Body of pancreas (tissue), 4 donors: ENCODE measurements around the gene CHRNB4. TPM values are rescaled to one million over a fixed set of nuclear protein-coding genes. Genes with fewer than 3 reads are reported as not detected.
"Not testable (repeated sequence)": the region's sequence is repeated elsewhere in the genome, so short reads cannot be mapped to it uniquely, and the experiment has no call there.

Experiments used
- ATAC-seq: fragments of 150-250 bp; one replicate; pipeline ENCODE4 v1.9.1; 2016
- DNase-seq, 4 donors: peaks; one replicate each; pipeline ENCODE4 v3.0.0-alpha.2; 2019
- H3K27ac ChIP-seq, 4 donors: fragments of 200-600 bp; sonication (generic); 1 replicate in 3 of 4; 2 replicates in 1 of 4; pipeline versions ENCODE4 v1.5.1 to v1.6.1; 2016 to 2019; ENCODE audit warnings: mild to moderate bottlenecking in 1 of 4, mixed read lengths in 1 of 4, moderate library complexity in 1 of 4
- H3K27me3 ChIP-seq, 2 donors: fragments of 200-600 bp; sonication (generic); one replicate each; pipeline ENCODE4 v1.6.0; 2016; ENCODE audit warnings: mild to moderate bottlenecking in 1 of 2
- H3K36me3 ChIP-seq, 2 donors: fragments of 200-600 bp; sonication (generic); replicated peaks in 1 of 2; 2 replicates each; pipeline ENCODE4 v1.5.1; 2016; ENCODE audit warnings: low read depth in 2 of 2; ENCODE audit not compliant: insufficient read depth in 1 of 2
- H3K4me1 ChIP-seq: fragments of 200-600 bp; sonication (generic); one replicate; pipeline ENCODE4 v1.6.0; 2016
- H3K4me3 ChIP-seq, 2 donors: fragments of 200-600 bp; sonication (generic); 1 replicate in 1 of 2; 2 replicates in 1 of 2; pipeline ENCODE4 v1.5.1; 2016 to 2019
- H3K9me3 ChIP-seq, 3 donors: fragments of 200-600 bp; sonication (generic); 1 replicate in 2 of 3; 2 replicates in 1 of 3; pipeline ENCODE4 v1.5.1; 2016
- CTCF ChIP-seq, 7 experiments: fragments of 450-650 bp in 4 of 7; fragments of 200-600 bp in 3 of 7; sonication (generic) in 3 of 7; IDR thresholded peaks; one replicate each; pipeline ENCODE4 v1.5.1; 2016 to 2019; ENCODE audit warnings: antibody characterized with exemption in 7 of 7
- POLR2A ChIP-seq, 3 donors: fragments of 450-650 bp; IDR thresholded peaks; one replicate each; pipeline ENCODE4 v1.6.1; 2016; ENCODE audit warnings: antibody characterized with exemption in 3 of 3, mild to moderate bottlenecking in 2 of 3
- WGBS, 2 donors: methylation state at CpG; one replicate each; pipeline ENCODE4 v1.1.5; 2017; 5-methylcytosine and 5-hydroxymethylcytosine counted together
- intact Hi-C: fragments of 100-400 bp; cut with DNase I; formaldehyde crosslinking; loops from one replicate; pipeline ENCODE4 v1.15.1; 2023
- total RNA-seq, 2 donors: library from RNA; depleted of rRNA; stranded (reverse); fragments of >200 nt; gene quantifications; one replicate each; pipeline ENCODE4 v1.1.0, GENCODE V29; 2016

Gene CHRNB4
- total RNA-seq, 2 donors from 2014 or later, result not detected

GRCh38 chr15:78615151-78615589, 25.8 kb downstream of the CHRNB4 start:
- DNase-seq, result no peak
- Histone ChIP-seq H3K9me3 (no peaks in the 10 kb centered on the region), H3K4me1 (peaks cover 4% of the 10 kb centered on the region), H3K27me3 (peaks cover 0 to 4% of the 10 kb centered on the region in 2 donors), H3K4me3 (no peak overlapping the region), H3K27ac (no peak overlapping the region), H3K36me3 (no peaks in the 10 kb centered on the region)
- ATAC-seq, result no peak
- WGBS, 2 donors, result 36 to 61% methylated on average over 1 to 3 of the region's 3 CpGs
- TF ChIP-seq POLR2A (IDR thresholded peaks at IDR 0.05) (no peak), CTCF (IDR thresholded peaks at IDR 0.05) (no peak)
- intact Hi-C loops, result loop anchor here (5.0 kb wide), 1 partner anchor 142 kb away; no protein-coding TSS in a partner anchor

- H3K4me1 ChIP-seq, result no peaks in the 10 kb centered on the region
- 66 to 69% methylated on average over 3 of the region's 3 CpGs for WGBS, 2 donors
- intact Hi-C loops, result no loop called here
- H3K9me3 ChIP-seq, result no peaks in the 10 kb centered on the region
- no peaks in the 10 kb centered on the region for H3K27me3 ChIP-seq
- TF ChIP-seq POLR2A (IDR thresholded peaks at IDR 0.05), result no peak
- no peak for TF ChIP-seq CTCF (IDR thresholded peaks at IDR 0.05)
- H3K4me3 ChIP-seq, result no peak overlapping the region
- ATAC-seq, result no peak
- H3K36me3 ChIP-seq, result no peaks in the 10 kb centered on the region
- H3K27ac ChIP-seq, result no peak overlapping the region
- no peak for DNase-seq
Measured at GRCh38 chr15:78614021-78614420, 27.0 kb downstream of the CHRNB4 start.

GRCh38 chr15:78609551-78609950, 31.5 kb downstream of the CHRNB4 start:
- H3K4me1 ChIP-seq, ATAC-seq, H3K27me3 ChIP-seq, intact Hi-C loops, H3K27ac ChIP-seq, DNase-seq, H3K9me3 ChIP-seq, H3K4me3 ChIP-seq, H3K36me3 ChIP-seq: not testable (repeated sequence)
- WGBS, 2 donors, result 77 to 94% methylated on average over 3 of the region's 3 CpGs

GRCh38 chr15:78605680-78606079, 35.3 kb downstream of the CHRNB4 start:
- no peaks in the 10 kb centered on the region for H3K36me3 ChIP-seq
- no peak overlapping the region for H3K4me3 ChIP-seq
- no peaks in the 10 kb centered on the region for H3K27me3 ChIP-seq
- no peak for DNase-seq
- 68 to 76% methylated on average over 4 of the region's 4 CpGs for WGBS, 2 donors
- no peak overlapping the region for H3K27ac ChIP-seq
- no peak for ATAC-seq
- H3K9me3 ChIP-seq, result no peaks in the 10 kb centered on the region
- intact Hi-C loops, result no loop called here
- TF ChIP-seq POLR2A (IDR thresholded peaks at IDR 0.05) (no peak), CTCF (IDR thresholded peaks at IDR 0.05) (no peak)
- H3K4me1 ChIP-seq, result no peaks in the 10 kb centered on the region

GRCh38 chr15:78605201-78605600, 35.8 kb downstream of the CHRNB4 start:
- Histone ChIP-seq H3K27me3 (no peaks in the 10 kb centered on the region), H3K27ac (no peak overlapping the region), H3K4me3 (no peak overlapping the region), H3K9me3 (no peaks in the 10 kb centered on the region), H3K36me3 (no peaks in the 10 kb centered on the region), H3K4me1 (no peaks in the 10 kb centered on the region)
- WGBS, 2 donors, result 77 to 88% methylated on average over 5 of the region's 5 CpGs
- intact Hi-C loops, result no loop called here
- TF ChIP-seq CTCF (IDR thresholded peaks at IDR 0.05) (no peak), POLR2A (IDR thresholded peaks at IDR 0.05) (no peak)
- ATAC-seq (no peak), DNase-seq (no peak)
